H1 (cell line): Measurements from ENCODE around the gene ARL11.

ENCODE experiments used
- CEBPB ChIP-seq: IDR thresholded peaks from 2 replicates; pipeline ENCODE4 v1.6.1; 2012; ENCODE audit warnings: low read depth, low read length
- CTCF ChIP-seq, 3 experiments: IDR thresholded peaks; 1 replicate in 2 of 3; 2 replicates in 1 of 3; pipeline versions ENCODE4 v1.5.1 to v1.6.1; 2011; ENCODE audit warnings: low read length in 3 of 3, mild to moderate bottlenecking in 3 of 3, inconsistent platforms in 2 of 3, low read depth in 1 of 3, moderate library complexity in 1 of 3; ENCODE audit not compliant: insufficient read depth in 1 of 3; ENCODE audit errors: control extremely low read depth in 1 of 3
- GABPA ChIP-seq: IDR thresholded peaks from 2 replicates; pipeline ENCODE4 v1.6.1; 2011; ENCODE audit warnings: mild to moderate bottlenecking, low read length, moderate library complexity, borderline replicate concordance; ENCODE audit not compliant: insufficient read depth
- MAX ChIP-seq: IDR thresholded peaks from 2 replicates; pipeline ENCODE4 v1.6.1; 2012; ENCODE audit warnings: inconsistent platforms
- NRF1 ChIP-seq: IDR thresholded peaks from 2 replicates; pipeline ENCODE4 v1.6.1; 2011; ENCODE audit warnings: mild to moderate bottlenecking, low read depth, low read length, improper control_type of control experiment
- POLR2A ChIP-seq, 2 experiments: IDR thresholded peaks; 1 replicate in 1 of 2; 2 replicates in 1 of 2; pipeline ENCODE4 v1.6.1; 2011; ENCODE audit warnings: low read depth in 2 of 2, low read length in 2 of 2, mild to moderate bottlenecking in 2 of 2; ENCODE audit errors: control extremely low read depth in 1 of 2
- POLR2AphosphoS5 ChIP-seq: IDR thresholded peaks from 2 replicates; pipeline ENCODE4 v1.6.1; 2011; ENCODE audit warnings: low read depth, low read length
- RFX5 ChIP-seq: IDR thresholded peaks from 2 replicates; pipeline ENCODE4 v1.6.1; 2011; ENCODE audit warnings: low read depth, low read length, improper control_type of control experiment, borderline replicate concordance
- RXRA ChIP-seq: IDR thresholded peaks from 2 replicates; pipeline ENCODE4 v1.6.1; 2011; ENCODE audit warnings: low read depth, mild to moderate bottlenecking, low read length, moderate library complexity; ENCODE audit not compliant: insufficient read depth
- SIN3A ChIP-seq, 2 experiments: IDR thresholded peaks in 1 of 2; conservative IDR thresholded peaks in 1 of 2; 2 replicates each; pipeline ENCODE4 v1.6.1; 2011 to 2012; ENCODE audit warnings: low read length in 2 of 2, improper control_type of control experiment in 1 of 2, low read depth in 1 of 2, mild to moderate bottlenecking in 1 of 2
- SP4 ChIP-seq: IDR thresholded peaks from 2 replicates; pipeline ENCODE4 v1.6.1; 2012; ENCODE audit warnings: low read length, inconsistent platforms
- SRF ChIP-seq: IDR thresholded peaks from 2 replicates; pipeline ENCODE4 v1.6.1; 2011; ENCODE audit warnings: mild to moderate bottlenecking, low read depth, low read length, moderate library complexity
- YY1 ChIP-seq: IDR thresholded peaks from 2 replicates; pipeline ENCODE4 v1.6.1; 2011; ENCODE audit warnings: low read depth, mild to moderate bottlenecking, low read length
- ZNF274 ChIP-seq: IDR thresholded peaks from 2 replicates; pipeline ENCODE4 v1.7.0; 2012; ENCODE audit warnings: low read length, borderline replicate concordance; ENCODE audit errors: extremely low read depth

- TF ChIP-seq SIN3A (conservative IDR thresholded peaks at IDR 0.05 in 1 of 2, IDR thresholded peaks at IDR 0.05 in 1 of 2; ENCODE audit: low read depth in 1 of 2, low read length in 2 of 2), result no peak
- TF ChIP-seq CTCF (IDR thresholded peaks at IDR 0.05; ENCODE audit: control extremely low read depth in 1 of 3, insufficient read depth in 1 of 3, low read depth in 1 of 3, low read length in 3 of 3), result no peak
- TF ChIP-seq SP4, result no peak
- no peak for TF ChIP-seq RFX5
- TF ChIP-seq ZNF274, result no peak
- TF ChIP-seq POLR2AphosphoS5, result no peak
- no peak for TF ChIP-seq YY1
- TF ChIP-seq POLR2A (IDR thresholded peaks at IDR 0.05; ENCODE audit: control extremely low read depth in 1 of 2, low read depth in 2 of 2, low read length in 2 of 2), result no peak
- no peak for TF ChIP-seq MAX
- no peak for TF ChIP-seq RXRA
- TF ChIP-seq GABPA, result no peak
- TF ChIP-seq SRF, result no peak
- no peak for TF ChIP-seq CEBPB
- TF ChIP-seq NRF1, result no peak
Measured at GRCh38 chr13:49633710-49634109, 5.4 kb downstream of the ARL11 start.
